ENCODE data around the gene SMURF1. TPM values are rescaled to one million over a fixed set of nuclear protein-coding genes. Genes with fewer than 3 reads are reported as not detected.
A peak's percentile ranks its signal among the peaks of the same experiment; 100 is the strongest.
"Not testable (repeated sequence)": the region's sequence is repeated elsewhere in the genome, so short reads cannot be mapped to it uniquely, and the experiment has no call there.

The SMURF1 gene
- total and polyA plus RNA-seq, 7 donors, result 8.4 to 18.0 (median 14.1) TPM

- intact Hi-C loops (cut with DNase I), result no loop called here
- H3K4me1 ChIP-seq, result peaks cover 0 to 49% (median 42%) of the 10 kb centered on the region in 4 donors
- no peaks in the 10 kb centered on the region for H3K9me3 ChIP-seq
- H3K27me3 ChIP-seq, result no peaks in the 10 kb centered on the region
- no peak for TF ChIP-seq EP300 (IDR thresholded peaks at IDR 0.05)
- TF ChIP-seq POLR2A (IDR thresholded peaks at IDR 0.05), result no peak
- no peak for TF ChIP-seq POLR2AphosphoS5 (IDR thresholded peaks at IDR 0.05)
- TF ChIP-seq, protein P1, sequence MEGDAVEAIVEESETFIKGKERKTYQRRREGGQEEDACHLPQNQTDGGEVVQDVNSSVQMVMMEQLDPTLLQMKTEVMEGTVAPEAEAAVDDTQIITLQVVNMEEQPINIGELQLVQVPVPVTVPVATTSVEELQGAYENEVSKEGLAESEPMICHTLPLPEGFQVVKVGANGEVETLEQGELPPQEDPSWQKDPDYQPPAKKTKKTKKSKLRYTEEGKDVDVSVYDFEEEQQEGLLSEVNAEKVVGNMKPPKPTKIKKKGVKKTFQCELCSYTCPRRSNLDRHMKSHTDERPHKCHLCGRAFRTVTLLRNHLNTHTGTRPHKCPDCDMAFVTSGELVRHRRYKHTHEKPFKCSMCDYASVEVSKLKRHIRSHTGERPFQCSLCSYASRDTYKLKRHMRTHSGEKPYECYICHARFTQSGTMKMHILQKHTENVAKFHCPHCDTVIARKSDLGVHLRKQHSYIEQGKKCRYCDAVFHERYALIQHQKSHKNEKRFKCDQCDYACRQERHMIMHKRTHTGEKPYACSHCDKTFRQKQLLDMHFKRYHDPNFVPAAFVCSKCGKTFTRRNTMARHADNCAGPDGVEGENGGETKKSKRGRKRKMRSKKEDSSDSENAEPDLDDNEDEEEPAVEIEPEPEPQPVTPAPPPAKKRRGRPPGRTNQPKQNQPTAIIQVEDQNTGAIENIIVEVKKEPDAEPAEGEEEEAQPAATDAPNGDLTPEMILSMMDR (IDR thresholded peaks at IDR 0.05), result no peak
- no peak overlapping the region for H3K4me3 ChIP-seq
- H3K27ac ChIP-seq, result peak overlapping the region in 2 of 4 donors; percentile 5 to 11
- DNase-seq, result no peak
- WGBS, 2 donors, result 57 to 72% methylated on average over 4 of the region's 4 CpGs
- H3K36me3 ChIP-seq, result no peaks in the 10 kb centered on the region
Measured at GRCh38 chr7:99106821-99107241, 37.1 kb downstream of the SMURF1 start.

GRCh38 chr7:99106411-99106810 is 37.5 kb downstream of the SMURF1 start:
- peaks cover 0 to 47% (median 38%) of the 10 kb centered on the region in 4 donors for H3K4me1 ChIP-seq
- DNase-seq, result no peak
- peak overlapping the region in 2 of 4 donors; percentile 5 to 11 for H3K27ac ChIP-seq
- no peaks in the 10 kb centered on the region for H3K27me3 ChIP-seq
- no peaks in the 10 kb centered on the region for H3K36me3 ChIP-seq
- 85 to 89% methylated on average over 6 of the region's 6 CpGs for WGBS, 2 donors
- no peaks in the 10 kb centered on the region for H3K9me3 ChIP-seq
- H3K4me3 ChIP-seq, result no peak overlapping the region
- intact Hi-C loops (cut with DNase I), result no loop called here
- no peak for TF ChIP-seq POLR2AphosphoS5 (IDR thresholded peaks at IDR 0.05)

GRCh38 chr7:99105756-99106155 is 38.2 kb downstream of the SMURF1 start:
- peaks cover 0 to 46% (median 35%) of the 10 kb centered on the region in 4 donors for H3K4me1 ChIP-seq
- intact Hi-C loops (cut with DNase I), result no loop called here
- DNase-seq, result no peak
- H3K27ac ChIP-seq, result no peak overlapping the region
- H3K36me3 ChIP-seq, result no peaks in the 10 kb centered on the region
- no peaks in the 10 kb centered on the region for H3K9me3 ChIP-seq
- H3K27me3 ChIP-seq, result no peaks in the 10 kb centered on the region
- WGBS, 2 donors, result 79 to 85% methylated on average over 3 of the region's 3 CpGs
- no peak overlapping the region for H3K4me3 ChIP-seq
- TF ChIP-seq, protein P1 (IDR thresholded peaks at IDR 0.05), result no peak
- no peak for TF ChIP-seq POLR2AphosphoS5 (IDR thresholded peaks at IDR 0.05)

- DNase-seq, result no peak
- no peak overlapping the region for H3K4me3 ChIP-seq
- TF ChIP-seq POLR2AphosphoS5 (IDR thresholded peaks at IDR 0.05) (no peak), EP300 (IDR thresholded peaks at IDR 0.05) (no peak), POLR2A (IDR thresholded peaks at IDR 0.05) (no peak)
- TF ChIP-seq, protein P1 (IDR thresholded peaks at IDR 0.05), result no peak
- H3K36me3 ChIP-seq, result no peaks in the 10 kb centered on the region
- no peaks in the 10 kb centered on the region for H3K9me3 ChIP-seq
- WGBS, 2 donors, result 96 to 97% methylated on average over 3 of the region's 3 CpGs
- intact Hi-C loops (cut with DNase I), result no loop called here
- no peaks in the 10 kb centered on the region for H3K27me3 ChIP-seq
- peaks cover 0 to 43% (median 30%) of the 10 kb centered on the region in 4 donors for H3K4me1 ChIP-seq
- no peak overlapping the region for H3K27ac ChIP-seq
Measured at GRCh38 chr7:99104631-99105030, 39.3 kb downstream of the SMURF1 start.

DNA sequence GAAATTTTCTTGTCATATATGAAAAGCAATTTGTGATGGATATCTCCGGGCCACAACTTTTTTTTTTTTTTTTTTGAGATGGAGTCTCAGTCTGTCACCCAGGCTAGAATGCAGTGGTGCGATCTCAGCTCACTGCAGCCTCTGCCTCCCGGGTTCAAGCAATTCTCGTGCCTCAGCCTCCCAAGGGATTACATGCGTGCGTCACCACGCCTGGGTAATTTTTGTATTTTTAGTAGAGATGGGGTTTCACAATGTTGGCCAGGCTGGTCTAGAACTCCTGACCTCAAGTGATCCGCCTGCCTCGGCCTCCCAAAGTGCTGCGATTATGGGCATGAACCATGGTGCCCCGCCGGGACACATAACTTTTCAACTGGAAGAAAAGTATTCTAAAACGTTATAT is 40.1 kb downstream of the SMURF1 start:
- H3K4me3 ChIP-seq; intact Hi-C loops (cut with DNase I); H3K36me3 ChIP-seq; H3K9me3 ChIP-seq; DNase-seq; H3K27me3 ChIP-seq; H3K27ac ChIP-seq: not testable (repeated sequence)
- H3K4me1 ChIP-seq, result peaks cover 0 to 42% (median 27%) of the 10 kb centered on the region in 4 donors
- WGBS, 2 donors, result 88 to 93% methylated on average over 13 of the region's 13 CpGs

All from sigmoid colon (tissue), 7 donors.